ENCODE results near the gene IQGAP2.

IQGAP2 gene

GRCh38 chr5:76643371-76643770 lies 240.3 kb downstream of the IQGAP2 start:
- H3K79me2 ChIP-seq (ENCODE audit: control insufficient read depth, insufficient read depth, low read length, poor library complexity) = no peaks in the 10 kb centered on the region
- H3K27ac ChIP-seq (ENCODE audit: low read depth, low read length) = no peak overlapping the region
- H3K4me1 ChIP-seq (ENCODE audit: control insufficient read depth in 1 of 2, insufficient read depth in 2 of 2, low read length in 2 of 2) = no peaks in the 10 kb centered on the region
- H3K4me2 ChIP-seq (ENCODE audit: low read length) = no peak overlapping the region
- no peak overlapping the region for H3K14ac ChIP-seq (ENCODE audit: low read length)
- no peaks in the 10 kb centered on the region for H3K79me1 ChIP-seq (ENCODE audit: low read length)
- no peaks in the 10 kb centered on the region for H3K9me3 ChIP-seq (ENCODE audit: insufficient read depth, low read depth, low read length)
- H2BK12ac ChIP-seq (ENCODE audit: low read length) = no peak overlapping the region
- H2BK120ac ChIP-seq (ENCODE audit: insufficient read depth, low read length, poor library complexity) = no peak overlapping the region
- no peaks in the 10 kb centered on the region for H3K27me3 ChIP-seq (ENCODE audit: insufficient read depth, low read length)
- no peak overlapping the region for H3K4me3 ChIP-seq (ENCODE audit: low read depth, low read length)
- peaks cover 0 to 4% of the 10 kb centered on the region in 2 experiments for H3K36me3 ChIP-seq (ENCODE audit: control insufficient read depth in 1 of 2, insufficient read depth in 2 of 2, low read length in 2 of 2)
- no peak overlapping the region for H3K18ac ChIP-seq (ENCODE audit: low read length)
- DNase-seq = no peak
- H2BK5ac ChIP-seq (ENCODE audit: low read depth, low read length, poor library complexity) = no peak overlapping the region
- no peak overlapping the region for H4K91ac ChIP-seq (ENCODE audit: low read depth, low read length)
- no peak overlapping the region for H2AK5ac ChIP-seq (ENCODE audit: low read length)
- no peak overlapping the region for H3K9ac ChIP-seq (ENCODE audit: low read length)
- H4K12ac ChIP-seq (ENCODE audit: low read depth, low read length) = no peak overlapping the region
- no peak overlapping the region for H4K8ac ChIP-seq (ENCODE audit: low read depth, low read length)
- no peak overlapping the region for H3K23ac ChIP-seq (ENCODE audit: low read length)
- no peak overlapping the region for H2AFZ ChIP-seq (ENCODE audit: insufficient read depth, low read length, poor library complexity)
- no peak overlapping the region for H3K4ac ChIP-seq (ENCODE audit: low read depth, low read length)

DNA sequence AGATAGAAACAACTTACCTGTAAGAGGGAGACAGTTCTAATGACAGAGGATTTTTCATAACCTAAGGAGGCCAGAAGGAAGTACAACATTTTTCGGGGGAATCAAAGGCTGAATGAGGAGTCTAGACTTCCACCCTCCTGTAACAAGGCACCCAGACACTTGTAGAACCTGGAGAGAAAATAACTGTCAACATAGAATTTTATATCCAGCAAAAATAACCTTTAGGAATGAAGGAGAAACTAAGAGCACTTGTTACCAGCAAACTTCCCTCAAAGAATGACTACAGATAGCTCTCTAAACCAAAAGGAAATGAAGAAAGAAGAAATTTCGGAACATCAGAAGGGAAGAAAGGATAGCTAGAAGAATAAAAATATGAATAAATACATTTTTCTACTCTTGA lies 246.1 kb downstream of the IQGAP2 start:
- no peaks in the 10 kb centered on the region for H3K4me1 ChIP-seq (ENCODE audit: control insufficient read depth in 1 of 2, insufficient read depth in 2 of 2, low read length in 2 of 2)
- H3K14ac ChIP-seq (ENCODE audit: low read length) = no peak overlapping the region

GRCh38 chr5:76652809-76653414 lies 249.8 kb downstream of the IQGAP2 start:
- no peak overlapping the region for H2BK12ac ChIP-seq (ENCODE audit: low read length)
- no peak overlapping the region for H3K18ac ChIP-seq (ENCODE audit: low read length)
- peaks cover 5% of the 10 kb centered on the region for H3K9me3 ChIP-seq (ENCODE audit: insufficient read depth, low read depth, low read length)
- no peak overlapping the region for H2AFZ ChIP-seq (ENCODE audit: insufficient read depth, low read length, poor library complexity)
- no peak overlapping the region for H3K23ac ChIP-seq (ENCODE audit: low read length)
- no peaks in the 10 kb centered on the region for H3K79me1 ChIP-seq (ENCODE audit: low read length)
- no peak overlapping the region for H2BK120ac ChIP-seq (ENCODE audit: insufficient read depth, low read length, poor library complexity)
- no peak overlapping the region for H4K8ac ChIP-seq (ENCODE audit: low read depth, low read length)
- H4K91ac ChIP-seq (ENCODE audit: low read depth, low read length) = no peak overlapping the region
- peaks cover 0 to 1% of the 10 kb centered on the region in 2 experiments for H3K36me3 ChIP-seq (ENCODE audit: control insufficient read depth in 1 of 2, insufficient read depth in 2 of 2, low read length in 2 of 2)
- no peak overlapping the region for H4K12ac ChIP-seq (ENCODE audit: low read depth, low read length)
- no peak for DNase-seq
- no peak overlapping the region for H3K4ac ChIP-seq (ENCODE audit: low read depth, low read length)
- H3K4me2 ChIP-seq (ENCODE audit: low read length) = no peak overlapping the region
- H3K9ac ChIP-seq (ENCODE audit: low read length) = no peak overlapping the region
- no peak overlapping the region for H3K27ac ChIP-seq (ENCODE audit: low read depth, low read length)
- H3K14ac ChIP-seq (ENCODE audit: low read length) = no peak overlapping the region
- no peak overlapping the region for H3K4me3 ChIP-seq (ENCODE audit: low read depth, low read length)
- H2AK5ac ChIP-seq (ENCODE audit: low read length) = no peak overlapping the region
- no peaks in the 10 kb centered on the region for H3K27me3 ChIP-seq (ENCODE audit: insufficient read depth, low read length)
- H3K79me2 ChIP-seq (ENCODE audit: control insufficient read depth, insufficient read depth, low read length, poor library complexity) = no peaks in the 10 kb centered on the region
- no CpG with 5 or more reads among the region's 3 CpGs for WGBS (ENCODE audit: extremely low coverage, insufficient coverage, insufficient read length)
- H2BK5ac ChIP-seq (ENCODE audit: low read depth, low read length, poor library complexity) = no peak overlapping the region
- H3K4me1 ChIP-seq (ENCODE audit: control insufficient read depth in 1 of 2, insufficient read depth in 2 of 2, low read length in 2 of 2) = no peaks in the 10 kb centered on the region

More for the DNA sequence above, 246.1 kb downstream of the IQGAP2 start:
- Histone ChIP-seq H4K12ac (ENCODE audit: low read depth, low read length) (no peak overlapping the region), H3K79me2 (ENCODE audit: control insufficient read depth, insufficient read depth, low read length, poor library complexity) (no peaks in the 10 kb centered on the region), H3K4me3 (ENCODE audit: low read depth, low read length) (no peak overlapping the region), H2BK120ac (ENCODE audit: insufficient read depth, low read length, poor library complexity) (no peak overlapping the region), H2BK12ac (ENCODE audit: low read length) (no peak overlapping the region), H3K9me3 (ENCODE audit: insufficient read depth, low read depth, low read length) (peaks cover 5% of the 10 kb centered on the region), H3K18ac (ENCODE audit: low read length) (no peak overlapping the region), H4K91ac (ENCODE audit: low read depth, low read length) (no peak overlapping the region), H3K27ac (ENCODE audit: low read depth, low read length) (no peak overlapping the region), H3K27me3 (ENCODE audit: insufficient read depth, low read length) (no peaks in the 10 kb centered on the region), H4K8ac (ENCODE audit: low read depth, low read length) (no peak overlapping the region), H3K23ac (ENCODE audit: low read length) (no peak overlapping the region), H3K36me3 (ENCODE audit: control insufficient read depth in 1 of 2, insufficient read depth in 2 of 2, low read length in 2 of 2) (peaks cover 0 to 4% of the 10 kb centered on the region in 2 experiments), H2BK5ac (ENCODE audit: low read depth, low read length, poor library complexity) (no peak overlapping the region), H3K4me2 (ENCODE audit: low read length) (no peak overlapping the region), H3K4ac (ENCODE audit: low read depth, low read length) (no peak overlapping the region), H2AK5ac (ENCODE audit: low read length) (no peak overlapping the region), H3K9ac (ENCODE audit: low read length) (no peak overlapping the region), H3K79me1 (ENCODE audit: low read length) (no peaks in the 10 kb centered on the region), H2AFZ (ENCODE audit: insufficient read depth, low read length, poor library complexity) (no peak overlapping the region)
- DNase-seq = no peak
- WGBS (ENCODE audit: extremely low coverage, insufficient coverage, insufficient read length) = no CpG with 5 or more reads among the region's 2 CpGs

DNA sequence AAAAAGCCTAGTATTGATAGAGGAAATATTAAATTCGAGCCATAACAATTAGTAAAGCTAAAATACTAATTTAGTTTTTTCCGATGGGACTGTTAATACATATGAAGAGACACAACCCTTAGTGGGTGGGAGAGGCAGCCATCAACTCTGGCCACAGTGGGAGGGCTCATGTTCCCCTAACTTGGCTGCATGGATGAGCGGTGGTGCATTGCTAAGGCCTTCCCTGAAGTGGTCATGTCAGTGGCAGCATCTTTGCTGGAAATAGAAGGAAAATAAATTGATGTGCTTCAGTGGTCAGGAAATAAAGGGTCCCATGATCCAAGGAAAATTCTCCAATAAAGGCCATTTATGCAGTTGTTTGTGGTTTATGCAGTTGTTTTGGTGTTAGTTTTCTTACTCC lies 254.0 kb downstream of the IQGAP2 start:
- Histone ChIP-seq H3K9ac (ENCODE audit: low read length) (no peak overlapping the region), H3K4me3 (ENCODE audit: low read depth, low read length) (no peak overlapping the region), H3K14ac (ENCODE audit: low read length) (no peak overlapping the region), H2AFZ (ENCODE audit: insufficient read depth, low read length, poor library complexity) (no peak overlapping the region), H4K91ac (ENCODE audit: low read depth, low read length) (no peak overlapping the region), H3K23ac (ENCODE audit: low read length) (no peak overlapping the region), H3K79me2 (ENCODE audit: control insufficient read depth, insufficient read depth, low read length, poor library complexity) (no peaks in the 10 kb centered on the region), H3K18ac (ENCODE audit: low read length) (no peak overlapping the region), H3K4me1 (ENCODE audit: control insufficient read depth in 1 of 2, insufficient read depth in 2 of 2, low read length in 2 of 2) (no peaks in the 10 kb centered on the region), H3K79me1 (ENCODE audit: low read length) (no peaks in the 10 kb centered on the region), H3K36me3 (ENCODE audit: control insufficient read depth in 1 of 2, insufficient read depth in 2 of 2, low read length in 2 of 2) (peaks cover 0 to 1% of the 10 kb centered on the region in 2 experiments), H4K12ac (ENCODE audit: low read depth, low read length) (no peak overlapping the region), H2AK5ac (ENCODE audit: low read length) (no peak overlapping the region), H2BK5ac (ENCODE audit: low read depth, low read length, poor library complexity) (no peak overlapping the region), H2BK12ac (ENCODE audit: low read length) (no peak overlapping the region), H3K4me2 (ENCODE audit: low read length) (no peak overlapping the region), H4K8ac (ENCODE audit: low read depth, low read length) (no peak overlapping the region), H3K4ac (ENCODE audit: low read depth, low read length) (no peak overlapping the region), H3K27me3 (ENCODE audit: insufficient read depth, low read length) (no peaks in the 10 kb centered on the region), H3K27ac (ENCODE audit: low read depth, low read length) (no peak overlapping the region), H3K9me3 (ENCODE audit: insufficient read depth, low read depth, low read length) (no peaks in the 10 kb centered on the region), H2BK120ac (ENCODE audit: insufficient read depth, low read length, poor library complexity) (no peak overlapping the region)
- DNase-seq = no peak
- WGBS (ENCODE audit: extremely low coverage, insufficient coverage, insufficient read length) = no CpG with 5 or more reads among the region's 3 CpGs

Measured in trophoblast cell (in vitro differentiated cells and primary cell).